HEK293 (cell line): ENCODE results near the gene AP2A1.

Experiments used
- ATF2 ChIP-seq: fragments of 450-650 bp; formaldehyde crosslinking; IDR thresholded peaks from 2 replicates; pipeline ENCODE4 v1.5.1; 2016; ENCODE audit warnings: missing biosample characterization, missing genetic modification characterization, low read depth
- BCL11A ChIP-seq: fragments of 450-650 bp; formaldehyde crosslinking; IDR thresholded peaks from 2 replicates; pipeline ENCODE4 v1.5.1; 2016; ENCODE audit warnings: low read depth, missing biosample characterization, missing genetic modification characterization
- BCL11B ChIP-seq: fragments of 450-650 bp; formaldehyde crosslinking; IDR thresholded peaks from 2 replicates; pipeline ENCODE4 v1.5.1; 2016; ENCODE audit warnings: low read depth, missing biosample characterization, missing genetic modification characterization
- HIC1 ChIP-seq: fragments of 450-650 bp; formaldehyde crosslinking; IDR thresholded peaks from 2 replicates; pipeline ENCODE4 v1.5.1; 2016; ENCODE audit warnings: missing biosample characterization, missing genetic modification characterization
- HOXD13 ChIP-seq: sonication (generic); formaldehyde crosslinking; IDR thresholded peaks from 2 replicates; pipeline ENCODE4 v1.8.0; 2022; ENCODE audit warnings: missing genetic modification reagents, borderline replicate concordance
- KLF16 ChIP-seq: fragments of 450-650 bp; formaldehyde crosslinking; IDR thresholded peaks from 2 replicates; pipeline ENCODE4 v1.5.1; 2017; ENCODE audit warnings: missing biosample characterization, missing genetic modification characterization
- KLF8 ChIP-seq: fragments of 450-650 bp; formaldehyde crosslinking; IDR thresholded peaks from 2 replicates; pipeline ENCODE4 v1.5.1; 2016; ENCODE audit warnings: missing biosample characterization, missing genetic modification characterization
- MZF1 ChIP-seq: fragments of 450-650 bp; formaldehyde crosslinking; IDR thresholded peaks from 2 replicates; pipeline ENCODE4 v1.5.1; 2017; ENCODE audit warnings: missing biosample characterization, missing genetic modification characterization, borderline replicate concordance
- PATZ1 ChIP-seq: fragments of 450-650 bp; formaldehyde crosslinking; IDR thresholded peaks from 2 replicates; pipeline ENCODE4 v1.5.1; 2016; ENCODE audit warnings: missing biosample characterization, missing genetic modification characterization
- PRDM1 ChIP-seq: fragments of 450-650 bp; formaldehyde crosslinking; IDR thresholded peaks from 2 replicates; pipeline ENCODE4; 2016; ENCODE audit warnings: missing biosample characterization, missing genetic modification characterization
- SCRT2 ChIP-seq: fragments of 450-650 bp; formaldehyde crosslinking; IDR thresholded peaks from 2 replicates; pipeline ENCODE4 v1.5.1; 2016; ENCODE audit warnings: missing biosample characterization, missing genetic modification characterization
- SP3 ChIP-seq: fragments of 450-650 bp; formaldehyde crosslinking; IDR thresholded peaks from 2 replicates; pipeline ENCODE4 v1.5.1; 2016; ENCODE audit warnings: missing biosample characterization, missing genetic modification characterization
- YY1 ChIP-seq: fragments of 450-650 bp; formaldehyde crosslinking; IDR thresholded peaks from 2 replicates; pipeline ENCODE4 v1.5.1; 2018; ENCODE audit warnings: missing biosample characterization, missing genetic modification characterization
- YY2 ChIP-seq: fragments of 450-650 bp; formaldehyde crosslinking; IDR thresholded peaks from 2 replicates; pipeline ENCODE4 v1.5.1; 2016; ENCODE audit warnings: missing biosample characterization, missing genetic modification characterization
- ZBTB17 ChIP-seq: fragments of 450-650 bp; formaldehyde crosslinking; IDR thresholded peaks from 2 replicates; pipeline ENCODE4 v1.5.1; 2016; ENCODE audit warnings: missing biosample characterization, missing genetic modification characterization
- ZBTB6 ChIP-seq: fragments of 450-650 bp; formaldehyde crosslinking; IDR thresholded peaks from 2 replicates; pipeline ENCODE4 v1.5.1; 2017; ENCODE audit warnings: missing biosample characterization, missing genetic modification characterization
- ZFP41 ChIP-seq: fragments of 450-650 bp; formaldehyde crosslinking; IDR thresholded peaks from 2 replicates; pipeline ENCODE4 v1.5.1; 2016; ENCODE audit warnings: missing biosample characterization, missing genetic modification characterization, borderline replicate concordance
- ZNF114 ChIP-seq: fragments of 450-650 bp; formaldehyde crosslinking; IDR thresholded peaks from 2 replicates; pipeline ENCODE4 v1.5.0; 2017; ENCODE audit warnings: missing biosample characterization, missing genetic modification characterization
- ZNF16 ChIP-seq: fragments of 450-650 bp; formaldehyde crosslinking; IDR thresholded peaks from 2 replicates; pipeline ENCODE4 v1.5.1; 2016; ENCODE audit warnings: low read depth, missing biosample characterization, missing genetic modification characterization
- ZNF26 ChIP-seq: fragments of 450-650 bp; formaldehyde crosslinking; IDR thresholded peaks from 2 replicates; pipeline ENCODE4 v1.5.1; 2016; ENCODE audit warnings: missing biosample characterization, missing genetic modification characterization
- ZNF280C ChIP-seq: fragments of 450-650 bp; formaldehyde crosslinking; IDR thresholded peaks from 2 replicates; pipeline ENCODE4 v1.5.1; 2016; ENCODE audit warnings: missing biosample characterization, missing genetic modification characterization
- ZNF394 ChIP-seq: fragments of 450-650 bp; formaldehyde crosslinking; IDR thresholded peaks from 2 replicates; pipeline ENCODE4 v1.5.1; 2016; ENCODE audit warnings: missing biosample characterization, missing genetic modification characterization, mild to moderate bottlenecking, moderate library complexity, borderline replicate concordance
- ZNF416 ChIP-seq: fragments of 450-650 bp; formaldehyde crosslinking; IDR thresholded peaks from 2 replicates; pipeline ENCODE4 v1.5.1; 2016; ENCODE audit warnings: missing biosample characterization, missing genetic modification characterization
- ZNF423 ChIP-seq: fragments of 450-650 bp; formaldehyde crosslinking; IDR thresholded peaks from 2 replicates; pipeline ENCODE4 v1.5.1; 2016; ENCODE audit warnings: missing biosample characterization, missing genetic modification characterization
- ZNF629 ChIP-seq: fragments of 450-650 bp; formaldehyde crosslinking; IDR thresholded peaks from 2 replicates; pipeline ENCODE4 v1.5.1; 2017; ENCODE audit warnings: missing biosample characterization, missing genetic modification characterization
- ZNF664 ChIP-seq: fragments of 450-650 bp; formaldehyde crosslinking; IDR thresholded peaks from 2 replicates; pipeline ENCODE4 v1.5.1; 2016; ENCODE audit warnings: missing biosample characterization, missing genetic modification characterization
- ZNF837 ChIP-seq: fragments of 450-650 bp; formaldehyde crosslinking; IDR thresholded peaks from 2 replicates; pipeline ENCODE4 v1.5.1; 2016; ENCODE audit warnings: missing biosample characterization, missing genetic modification characterization
- ZSCAN30 ChIP-seq: fragments of 450-650 bp; IDR thresholded peaks from 2 replicates; pipeline ENCODE4 v1.5.1; 2018; ENCODE audit warnings: missing biosample characterization, mild to moderate bottlenecking, missing genetic modification characterization, moderate library complexity
- ZXDB ChIP-seq: fragments of 450-650 bp; formaldehyde crosslinking; IDR thresholded peaks from 2 replicates; pipeline ENCODE4 v1.5.1; 2016; ENCODE audit warnings: missing biosample characterization, missing genetic modification characterization

The AP2A1 gene

GRCh38 chr19:49850487-49851342 lies 83.9 kb downstream of the AP2A1 start, which contains the start of gene PTOV1 (continued):
- TF ChIP-seq ZNF394 (tag by site-specific recombination) (peak; percentile 40; the same call in 1 of the 2 replicates), KLF16 (tag by site-specific recombination) (peak; percentile 97), YY1 (tag by site-specific recombination) (no peak; the same call in 1 of the 2 replicates), HOXD13 (no peak), ZSCAN30 (tag by site-specific recombination) (peak; percentile 89), ZNF664 (tag by site-specific recombination) (no peak), ZNF629 (tag by site-specific recombination) (peak; percentile 86), ZNF114 (no peak), ZFP41 (tag by site-specific recombination) (no peak), ZNF423 (no peak), SCRT2 (tag by site-specific recombination) (no peak; the same call in 1 of the 2 replicates), BCL11B (peak; percentile 67; the same call in 1 of the 2 replicates), MZF1 (peak; percentile 63; the same call in 1 of the 2 replicates), ZNF837 (tag by site-specific recombination) (0 out of 2 replicates have a peak, but pooled peaks have one; percentile 61), PATZ1 (peak; percentile 99), SP3 (peak; percentile 96), ZNF280C (tag by site-specific recombination) (no peak), ZNF16 (tag by site-specific recombination) (no peak), PRDM1 (tag by site-specific recombination) (no peak), HIC1 (peak; percentile 90), BCL11A (peak; percentile 46; the same call in 1 of the 2 replicates), ZXDB (peak; percentile 98), ZNF416 (no peak), YY2 (tag by site-specific recombination) (peak; percentile 46; the same call in 1 of the 2 replicates), KLF8 (tag by site-specific recombination) (peak; percentile 92), ZBTB17 (tag by site-specific recombination) (peak; percentile 97), ZBTB6 (tag by site-specific recombination) (0 out of 2 replicates have a peak, but pooled peaks have one; percentile 45), ATF2 (0 out of 2 replicates have a peak, but pooled peaks have one; percentile 17), ZNF26 (tag by site-specific recombination) (no peak)
